K562 (cell line): Measurements from ENCODE around the gene FIZ1. TPM values are rescaled to one million over a fixed set of nuclear protein-coding genes. Genes with fewer than 3 reads are reported as not detected.

Experiments used
- CBX8 ChIP-seq: fragments of 200-600 bp; sonication (generic); IDR thresholded peaks from 2 replicates; pipeline ENCODE4 v1.6.1; 2012; ENCODE audit warnings: borderline replicate concordance, mixed run types, low read depth, mild to moderate bottlenecking, moderate library complexity, mixed read lengths, low read length, control low read depth, inconsistent platforms; ENCODE audit not compliant: poor library complexity, severe bottlenecking; ENCODE audit errors: extremely low read depth
- CHD2 ChIP-seq: IDR thresholded peaks from 2 replicates; pipeline ENCODE4 v1.6.1; 2011; ENCODE audit warnings: low read depth, low read length
- GABPB2 ChIP-seq: fragments of 250-450 bp; sonication (Bioruptor Pico); conservative IDR thresholded peaks from 2 replicates; pipeline ENCODE4 v1.5.1; 2021; ENCODE audit warnings: mild to moderate bottlenecking
- KDM2B ChIP-seq: fragments of 250-450 bp; sonication (Bioruptor Pico); IDR thresholded peaks from 2 replicates; pipeline ENCODE4 v1.8.0; 2021; ENCODE audit warnings: mild to moderate bottlenecking, moderate library complexity
- NCOA1 ChIP-seq: fragments of 450-650 bp; IDR thresholded peaks from 2 replicates; pipeline ENCODE4 v1.6.1; 2016; ENCODE audit warnings: low read depth
- SREBF1 ChIP-seq: fragments of 150-350 bp; IDR thresholded peaks from 2 replicates; pipeline ENCODE4 v1.6.1; 2014; ENCODE audit warnings: antibody characterized with exemption, low read depth, low read length, borderline replicate concordance
- ZSCAN32 ChIP-seq: fragments of 450-650 bp; formaldehyde crosslinking; IDR thresholded peaks from 2 replicates; pipeline ENCODE4 v1.4.0; 2020; ENCODE audit warnings: mild to moderate bottlenecking, moderate library complexity
- polyA plus RNA-seq, 8 experiments: library from polyadenylated mRNA; depleted of rRNA in 4 of 8; stranded (reverse) in 5 of 8; unstranded in 3 of 8; fragments of >200 nt; fragmentation: Nextera tagmentation in 2 of 8; fragmentation: Illumina TruSeq in 1 of 8; extraction: Ambion mirVana in 2 of 8; extraction: Trizol in 1 of 8; gene quantifications; 2 replicates each; pipeline versions ENCODE4 v1.2.1 to v1.2.3, GENCODE V29; 2011 to 2014; ENCODE audit warnings: inconsistent platforms in 1 of 8, missing spikeins in 1 of 8
- total RNA-seq, 7 experiments: library from RNA; depleted of rRNA in 6 of 7; stranded (reverse); fragments of >200 nt in 6 of 7; fragmentation: Illumina TruSeq in 2 of 7; extraction: Trizol in 2 of 7; gene quantifications; 2 replicates each; pipeline versions ENCODE4 v1.2.1 to v1.2.3, GENCODE V29; 2011 to 2021; ENCODE audit warnings: low replicate concordance in 1 of 7
- TF ChIP-seq, protein P1 (sequence below): fragments of 200-400 bp; formaldehyde crosslinking; IDR thresholded peaks from 2 replicates; pipeline ENCODE4 v1.6.1; 2017; ENCODE audit warnings: mild to moderate bottlenecking, low read depth, low read length, moderate library complexity
- TF ChIP-seq, protein P2 (sequence below), 2 experiments: fragments of 450-650 bp; IDR thresholded peaks; 2 replicates each; pipeline ENCODE4 v1.6.1; 2016
- TF ChIP-seq, protein P3 (sequence below), 2 experiments: fragments of 450-650 bp; IDR thresholded peaks; 2 replicates each; pipeline ENCODE4 v1.6.1; 2016; ENCODE audit warnings: mild to moderate bottlenecking in 2 of 2, borderline replicate concordance in 1 of 2, low read depth in 1 of 2, moderate library complexity in 1 of 2

The FIZ1 gene
- total and polyA plus RNA-seq, 9 of the 15 experiments (the other 6 are each of a cell fraction or from before 2014, with no cell fraction given) = 0.79 to 17.5 (median 5.5) TPM

DNA sequence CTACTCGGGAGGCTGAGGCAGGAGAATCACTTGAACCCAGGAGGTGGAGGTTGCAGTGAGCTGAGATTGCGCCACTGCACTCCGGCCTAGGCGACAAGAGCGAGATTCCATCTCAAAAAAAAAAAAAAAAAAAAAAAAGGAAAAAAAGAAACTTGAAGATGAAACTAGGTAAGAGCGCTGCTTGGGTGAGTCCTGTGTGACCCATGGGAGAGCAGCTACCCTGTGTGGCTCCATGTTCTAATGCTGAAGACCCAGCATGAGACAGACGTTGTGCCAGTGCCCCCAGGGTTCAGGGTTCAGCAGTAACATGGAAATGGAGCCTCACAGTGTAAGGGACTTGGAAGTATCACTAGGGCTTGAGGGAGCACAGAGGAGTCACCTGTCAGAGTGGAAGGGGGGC is 19.1 kb upstream of the FIZ1 start (continued):
- TF ChIP-seq, protein P1, sequence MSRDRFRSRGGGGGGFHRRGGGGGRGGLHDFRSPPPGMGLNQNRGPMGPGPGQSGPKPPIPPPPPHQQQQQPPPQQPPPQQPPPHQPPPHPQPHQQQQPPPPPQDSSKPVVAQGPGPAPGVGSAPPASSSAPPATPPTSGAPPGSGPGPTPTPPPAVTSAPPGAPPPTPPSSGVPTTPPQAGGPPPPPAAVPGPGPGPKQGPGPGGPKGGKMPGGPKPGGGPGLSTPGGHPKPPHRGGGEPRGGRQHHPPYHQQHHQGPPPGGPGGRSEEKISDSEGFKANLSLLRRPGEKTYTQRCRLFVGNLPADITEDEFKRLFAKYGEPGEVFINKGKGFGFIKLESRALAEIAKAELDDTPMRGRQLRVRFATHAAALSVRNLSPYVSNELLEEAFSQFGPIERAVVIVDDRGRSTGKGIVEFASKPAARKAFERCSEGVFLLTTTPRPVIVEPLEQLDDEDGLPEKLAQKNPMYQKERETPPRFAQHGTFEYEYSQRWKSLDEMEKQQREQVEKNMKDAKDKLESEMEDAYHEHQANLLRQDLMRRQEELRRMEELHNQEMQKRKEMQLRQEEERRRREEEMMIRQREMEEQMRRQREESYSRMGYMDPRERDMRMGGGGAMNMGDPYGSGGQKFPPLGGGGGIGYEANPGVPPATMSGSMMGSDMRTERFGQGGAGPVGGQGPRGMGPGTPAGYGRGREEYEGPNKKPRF = no peak
- TF ChIP-seq CHD2 (no peak), GABPB2 (CRISPR knock-in tag) (no peak), NCOA1 (no peak), KDM2B (CRISPR knock-in tag) (no peak), ZSCAN32 (no peak), SREBF1 (no peak), CBX8 (no peak)
- TF ChIP-seq, protein P2, sequence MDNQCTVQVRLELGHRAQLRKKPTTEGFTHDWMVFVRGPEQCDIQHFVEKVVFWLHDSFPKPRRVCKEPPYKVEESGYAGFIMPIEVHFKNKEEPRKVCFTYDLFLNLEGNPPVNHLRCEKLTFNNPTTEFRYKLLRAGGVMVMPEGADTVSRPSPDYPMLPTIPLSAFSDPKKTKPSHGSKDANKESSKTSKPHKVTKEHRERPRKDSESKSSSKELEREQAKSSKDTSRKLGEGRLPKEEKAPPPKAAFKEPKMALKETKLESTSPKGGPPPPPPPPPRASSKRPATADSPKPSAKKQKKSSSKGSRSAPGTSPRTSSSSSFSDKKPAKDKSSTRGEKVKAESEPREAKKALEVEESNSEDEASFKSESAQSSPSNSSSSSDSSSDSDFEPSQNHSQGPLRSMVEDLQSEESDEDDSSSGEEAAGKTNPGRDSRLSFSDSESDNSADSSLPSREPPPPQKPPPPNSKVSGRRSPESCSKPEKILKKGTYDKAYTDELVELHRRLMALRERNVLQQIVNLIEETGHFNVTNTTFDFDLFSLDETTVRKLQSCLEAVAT (IDR thresholded peaks at IDR 0.05) = no peak
- TF ChIP-seq, protein P3, sequence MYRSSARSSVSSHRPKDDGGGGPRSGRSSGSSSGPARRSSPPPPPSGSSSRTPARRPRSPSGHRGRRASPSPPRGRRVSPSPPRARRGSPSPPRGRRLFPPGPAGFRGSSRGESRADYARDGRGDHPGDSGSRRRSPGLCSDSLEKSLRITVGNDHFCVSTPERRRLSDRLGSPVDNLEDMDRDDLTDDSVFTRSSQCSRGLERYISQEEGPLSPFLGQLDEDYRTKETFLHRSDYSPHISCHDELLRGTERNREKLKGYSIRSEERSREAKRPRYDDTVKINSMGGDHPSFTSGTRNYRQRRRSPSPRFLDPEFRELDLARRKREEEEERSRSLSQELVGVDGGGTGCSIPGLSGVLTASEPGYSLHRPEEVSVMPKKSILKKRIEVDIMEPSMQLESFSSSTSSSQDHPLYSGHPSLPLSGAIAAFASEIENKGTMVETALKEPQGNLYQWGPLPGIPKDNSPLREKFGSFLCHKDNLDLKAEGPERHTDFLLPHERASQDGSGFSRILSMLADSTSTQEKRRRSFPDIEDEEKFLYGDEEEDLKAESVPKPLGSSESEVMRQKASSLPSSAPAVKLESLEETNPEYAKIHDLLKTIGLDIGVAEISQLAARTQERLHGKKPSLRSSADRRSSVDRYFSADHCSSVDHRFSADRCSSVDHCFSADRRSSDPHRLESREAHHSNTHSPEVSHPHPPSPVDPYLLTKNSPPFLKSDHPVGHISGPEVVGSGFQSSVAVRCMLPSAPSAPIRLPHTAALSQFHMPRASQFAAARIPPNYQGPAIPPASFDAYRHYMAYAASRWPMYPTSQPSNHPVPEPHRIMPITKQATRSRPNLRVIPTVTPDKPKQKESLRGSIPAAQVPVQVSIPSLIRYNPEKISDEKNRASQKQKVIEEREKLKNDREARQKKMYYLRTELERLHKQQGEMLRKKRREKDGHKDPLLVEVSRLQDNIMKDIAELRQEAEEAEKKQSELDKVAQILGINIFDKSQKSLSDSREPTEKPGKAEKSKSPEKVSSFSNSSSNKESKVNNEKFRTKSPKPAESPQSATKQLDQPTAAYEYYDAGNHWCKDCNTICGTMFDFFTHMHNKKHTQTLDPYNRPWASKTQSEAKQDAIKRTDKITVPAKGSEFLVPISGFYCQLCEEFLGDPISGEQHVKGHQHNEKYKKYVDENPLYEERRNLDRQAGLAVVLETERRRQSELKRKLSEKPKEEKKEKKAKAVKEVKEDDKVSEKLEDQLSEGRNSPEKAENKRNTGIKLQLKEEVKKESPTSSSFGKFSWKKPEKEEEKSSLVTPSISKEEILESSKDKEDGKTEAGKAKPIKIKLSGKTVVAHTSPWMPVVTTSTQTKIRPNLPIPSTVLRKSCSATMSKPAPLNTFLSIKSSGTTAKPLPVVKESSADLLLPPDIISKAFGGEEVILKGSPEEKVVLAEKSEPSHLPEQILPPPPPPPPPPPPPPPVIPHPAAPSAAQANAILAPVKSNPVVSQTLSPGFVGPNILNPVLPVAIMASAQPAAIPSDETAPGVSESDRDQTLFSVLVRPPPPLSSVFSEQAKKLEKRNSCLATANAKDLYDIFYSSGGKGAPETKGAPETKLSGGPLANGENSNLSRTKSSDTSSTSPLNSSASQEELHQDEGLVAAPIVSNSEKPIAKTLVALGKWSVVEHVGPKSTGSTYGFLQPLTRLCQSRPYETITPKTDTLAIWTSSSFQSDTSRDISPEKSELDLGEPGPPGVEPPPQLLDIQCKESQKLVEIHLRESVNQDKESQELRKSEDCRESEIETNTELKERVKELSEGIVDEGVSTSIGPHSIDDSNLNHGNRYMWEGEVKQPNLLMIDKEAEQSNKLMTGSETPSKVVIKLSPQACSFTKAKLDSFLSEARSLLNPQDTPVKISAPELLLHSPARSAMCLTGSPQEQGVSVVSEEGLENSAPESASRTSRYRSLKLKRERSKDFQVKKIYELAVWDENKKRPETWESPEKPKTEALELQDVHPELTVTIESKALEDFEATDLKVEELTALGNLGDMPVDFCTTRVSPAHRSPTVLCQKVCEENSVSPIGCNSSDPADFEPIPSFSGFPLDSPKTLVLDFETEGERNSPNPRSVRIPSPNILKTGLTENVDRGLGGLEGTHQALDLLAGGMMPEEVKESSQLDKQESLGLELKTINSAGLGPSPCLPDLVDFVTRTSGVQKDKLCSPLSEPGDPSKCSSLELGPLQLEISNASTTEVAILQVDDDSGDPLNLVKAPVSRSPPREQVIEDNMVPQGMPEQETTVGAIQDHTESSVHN (IDR thresholded peaks at IDR 0.05; ENCODE audit: borderline replicate concordance in 1 of 2, low read depth in 1 of 2) = no peak
- TF ChIP-seq, all 486 proteins: peak for 0
